ENCODE measurements around the gene DYNLT2.

DYNLT2 gene

DNA sequence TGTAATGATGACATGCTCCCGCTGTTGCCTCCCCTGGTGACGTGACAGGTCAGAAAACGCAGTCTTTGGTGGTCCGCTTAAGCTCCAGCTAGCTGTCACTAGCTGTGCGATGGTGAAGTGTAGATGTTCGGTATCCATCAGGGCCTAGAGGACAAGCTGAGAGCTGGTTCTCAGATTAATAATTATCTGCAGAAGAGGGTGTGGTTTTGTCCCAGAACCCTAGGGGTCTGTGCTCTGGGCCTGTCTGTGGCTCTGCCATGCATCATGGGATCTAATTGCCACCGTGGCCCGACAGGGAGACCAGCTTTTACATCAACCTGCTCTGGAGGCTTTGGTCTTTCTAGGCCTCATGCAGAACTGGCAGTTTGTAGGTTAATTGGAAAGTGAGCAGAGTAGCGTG is 34.2 kb upstream of the DYNLT2 start:
- Histone ChIP-seq H3K4me3 (ENCODE audit: low read depth, low read length) (no peak overlapping the region), H3K4me1 (no peaks in the 10 kb centered on the region), H3K36me3 (no peaks in the 10 kb centered on the region), H3K9me3 (no peaks in the 10 kb centered on the region), H3K27me3 (no peaks in the 10 kb centered on the region)
- TF ChIP-seq, protein P1, sequence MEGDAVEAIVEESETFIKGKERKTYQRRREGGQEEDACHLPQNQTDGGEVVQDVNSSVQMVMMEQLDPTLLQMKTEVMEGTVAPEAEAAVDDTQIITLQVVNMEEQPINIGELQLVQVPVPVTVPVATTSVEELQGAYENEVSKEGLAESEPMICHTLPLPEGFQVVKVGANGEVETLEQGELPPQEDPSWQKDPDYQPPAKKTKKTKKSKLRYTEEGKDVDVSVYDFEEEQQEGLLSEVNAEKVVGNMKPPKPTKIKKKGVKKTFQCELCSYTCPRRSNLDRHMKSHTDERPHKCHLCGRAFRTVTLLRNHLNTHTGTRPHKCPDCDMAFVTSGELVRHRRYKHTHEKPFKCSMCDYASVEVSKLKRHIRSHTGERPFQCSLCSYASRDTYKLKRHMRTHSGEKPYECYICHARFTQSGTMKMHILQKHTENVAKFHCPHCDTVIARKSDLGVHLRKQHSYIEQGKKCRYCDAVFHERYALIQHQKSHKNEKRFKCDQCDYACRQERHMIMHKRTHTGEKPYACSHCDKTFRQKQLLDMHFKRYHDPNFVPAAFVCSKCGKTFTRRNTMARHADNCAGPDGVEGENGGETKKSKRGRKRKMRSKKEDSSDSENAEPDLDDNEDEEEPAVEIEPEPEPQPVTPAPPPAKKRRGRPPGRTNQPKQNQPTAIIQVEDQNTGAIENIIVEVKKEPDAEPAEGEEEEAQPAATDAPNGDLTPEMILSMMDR (IDR thresholded peaks at IDR 0.05; ENCODE audit: low read depth, low read length): no peak
- no peak for DNase-seq

DNA sequence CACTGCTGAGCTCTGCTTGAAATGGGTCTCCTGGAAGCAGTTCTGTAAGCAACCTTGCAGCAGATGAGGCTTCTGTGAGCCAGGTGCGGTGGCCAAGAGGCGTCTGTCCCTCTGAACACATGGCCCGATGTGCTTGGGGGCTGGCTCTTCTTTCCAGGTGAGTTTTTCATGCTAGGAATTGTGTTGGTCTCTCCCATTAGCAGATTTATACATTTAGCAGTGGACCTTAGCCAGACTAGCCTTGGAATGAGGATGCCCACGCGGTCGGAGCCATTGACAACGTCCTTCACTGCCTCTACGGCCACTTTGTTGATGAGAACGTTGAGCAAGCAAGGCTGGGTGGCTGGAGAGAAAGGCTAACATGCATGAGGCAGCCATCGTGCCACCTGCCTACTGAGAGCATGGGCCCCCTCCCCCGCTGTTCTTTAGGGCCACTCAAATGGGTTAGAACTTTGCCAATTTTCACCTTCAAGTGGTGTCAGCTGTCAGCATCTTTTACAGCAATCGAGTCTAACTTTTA is 33.5 kb upstream of the DYNLT2 start:
- DNase-seq: no peak
- no peaks in the 10 kb centered on the region for H3K27me3 ChIP-seq
- no peaks in the 10 kb centered on the region for H3K36me3 ChIP-seq
- H3K4me1 ChIP-seq: no peaks in the 10 kb centered on the region
- H3K9me3 ChIP-seq: no peaks in the 10 kb centered on the region
- H3K4me3 ChIP-seq (ENCODE audit: low read depth, low read length): no peak overlapping the region
- TF ChIP-seq, protein P1 (IDR thresholded peaks at IDR 0.05; ENCODE audit: low read depth, low read length): no peak

DNA sequence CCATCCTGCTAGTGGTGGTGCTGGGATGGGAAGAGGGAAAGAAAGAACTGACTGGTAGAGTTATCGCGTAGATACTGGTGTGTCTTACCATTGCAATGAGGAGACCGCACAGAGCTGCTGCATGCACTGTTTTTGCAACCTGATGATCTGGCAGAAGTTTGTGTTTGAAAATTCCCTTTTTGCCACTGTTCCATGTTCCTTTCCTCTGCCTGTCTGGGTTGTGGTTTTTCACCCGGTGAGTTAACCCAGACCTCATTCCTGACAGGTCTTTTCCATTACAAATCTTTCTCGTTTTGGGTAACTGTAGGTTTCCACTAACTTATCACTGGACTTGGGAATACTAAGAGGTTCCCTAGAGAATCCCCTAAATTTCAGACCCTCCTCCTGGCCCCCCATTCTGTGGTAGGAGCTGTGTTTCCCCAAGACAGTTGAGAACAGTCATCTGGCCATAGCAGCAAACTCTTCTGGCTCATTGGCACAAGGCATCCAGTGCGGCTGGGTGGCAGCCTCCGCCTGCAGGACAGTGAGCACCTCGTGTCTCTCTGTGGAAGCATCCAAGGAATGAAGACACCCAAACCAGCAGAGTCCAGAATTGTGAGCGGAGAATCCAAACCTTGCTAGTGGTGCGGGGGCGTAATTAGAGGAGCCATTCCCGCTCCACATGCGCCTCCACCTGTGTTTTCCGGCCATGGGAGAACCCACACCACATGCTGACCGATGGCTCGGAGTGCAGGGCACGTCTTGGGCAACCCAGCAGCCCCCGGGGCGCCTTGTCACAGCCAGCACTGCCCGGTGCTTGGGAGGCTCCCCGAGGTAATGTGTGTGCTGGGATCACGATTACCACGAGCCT is 32.8 kb upstream of the DYNLT2 start:
- no peaks in the 10 kb centered on the region for H3K9me3 ChIP-seq
- H3K36me3 ChIP-seq: no peaks in the 10 kb centered on the region
- TF ChIP-seq, protein P1 (IDR thresholded peaks at IDR 0.05; ENCODE audit: low read depth, low read length): no peak
- no peak overlapping the region for H3K4me3 ChIP-seq (ENCODE audit: low read depth, low read length)
- H3K27me3 ChIP-seq: no peaks in the 10 kb centered on the region
- DNase-seq: no peak
- no peaks in the 10 kb centered on the region for H3K4me1 ChIP-seq

DNA sequence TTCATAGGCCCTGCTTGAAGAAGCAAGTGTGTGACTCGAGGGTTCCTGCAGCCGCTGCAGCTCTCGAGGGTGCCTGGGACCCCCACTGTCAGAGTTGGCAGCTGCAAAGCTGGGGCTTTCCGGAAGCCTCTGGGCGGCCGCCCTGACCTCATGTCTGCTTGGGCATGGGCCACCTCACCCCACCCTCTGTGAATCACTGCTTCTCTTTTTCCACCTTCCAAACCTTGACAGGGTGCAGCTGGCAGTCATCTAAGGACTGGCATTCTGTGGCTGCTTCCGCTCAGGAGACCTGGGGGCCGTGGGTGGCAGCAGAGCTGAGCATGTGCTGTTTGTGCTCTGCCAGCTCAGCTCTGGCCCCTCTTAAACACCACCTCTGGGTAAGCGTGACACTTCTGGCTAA is 32.0 kb upstream of the DYNLT2 start:
- TF ChIP-seq, protein P1 (IDR thresholded peaks at IDR 0.05; ENCODE audit: low read depth, low read length): no peak
- no peak for DNase-seq
- no peaks in the 10 kb centered on the region for H3K27me3 ChIP-seq

DNA sequence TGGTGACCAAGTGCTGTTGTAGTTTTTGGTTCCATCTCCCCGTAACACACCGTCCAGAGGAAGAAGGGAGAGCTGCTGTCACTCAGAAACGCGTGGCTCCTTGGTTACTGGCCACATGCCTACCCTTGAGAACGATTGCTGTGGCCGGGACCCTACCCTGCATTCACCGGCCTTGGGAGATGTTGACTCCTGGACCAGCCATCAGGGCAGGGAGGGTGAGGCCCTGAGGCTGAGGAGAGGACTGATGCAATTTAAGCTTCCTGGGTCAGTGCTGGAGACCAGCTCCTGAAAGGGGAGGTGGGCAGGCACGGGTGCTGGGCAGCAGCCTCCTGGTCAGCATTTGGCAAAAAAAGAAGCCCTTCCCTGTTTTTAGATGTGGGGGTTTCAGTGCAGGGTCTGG is 31.6 kb upstream of the DYNLT2 start:
- no peak for DNase-seq
- H3K27me3 ChIP-seq: no peaks in the 10 kb centered on the region
- H3K4me1 ChIP-seq: no peaks in the 10 kb centered on the region
- H3K36me3 ChIP-seq: no peaks in the 10 kb centered on the region
- H3K9me3 ChIP-seq: no peaks in the 10 kb centered on the region
- TF ChIP-seq, protein P1 (IDR thresholded peaks at IDR 0.05; ENCODE audit: low read depth, low read length): no peak
- H3K4me3 ChIP-seq (ENCODE audit: low read depth, low read length): no peak overlapping the region

More for the DNA sequence above, 32.0 kb upstream of the DYNLT2 start:
- Histone ChIP-seq H3K9me3 (no peaks in the 10 kb centered on the region), H3K4me3 (ENCODE audit: low read depth, low read length) (no peak overlapping the region), H3K4me1 (no peaks in the 10 kb centered on the region), H3K36me3 (no peaks in the 10 kb centered on the region)

DNA sequence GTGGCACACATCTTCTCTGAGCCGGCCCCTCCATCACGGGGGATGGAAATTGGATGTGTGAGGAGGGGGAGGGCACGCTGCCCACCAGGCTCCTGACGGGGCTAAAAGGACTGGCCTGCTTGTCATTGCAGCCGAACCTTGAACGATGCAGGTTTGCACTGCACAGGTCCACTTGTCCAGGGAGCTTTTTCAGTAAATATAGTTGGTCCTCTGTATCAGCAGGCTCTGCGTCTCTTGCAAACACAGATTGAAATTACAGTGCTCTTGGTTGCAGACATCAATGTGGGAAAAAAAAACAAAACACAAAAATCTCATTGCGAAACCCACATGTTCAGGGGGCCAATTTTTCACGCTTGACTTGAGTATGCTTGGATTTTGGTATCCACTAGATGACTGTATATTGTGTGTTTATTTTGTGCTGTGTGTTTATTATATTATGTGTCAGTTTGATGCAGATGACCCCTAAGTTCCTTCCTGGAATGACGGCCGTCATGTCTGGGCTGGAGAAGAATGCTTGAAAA is 29.3 kb upstream of the DYNLT2 start:
- Histone ChIP-seq H3K9me3 (no peaks in the 10 kb centered on the region), H3K4me1 (no peaks in the 10 kb centered on the region), H3K4me3 (ENCODE audit: low read depth, low read length) (no peak overlapping the region), H3K27me3 (no peaks in the 10 kb centered on the region), H3K36me3 (no peaks in the 10 kb centered on the region)
- TF ChIP-seq, protein P1 (IDR thresholded peaks at IDR 0.05; ENCODE audit: low read depth, low read length): no peak
- DNase-seq: no peak
